Fibroblast of skin of back (primary cell): Measurements from ENCODE around the gene RPS24. TPM values are rescaled to one million over a fixed set of nuclear protein-coding genes. Genes with fewer than 3 reads are reported as not detected.
"Not testable (repeated sequence)": the region's sequence is repeated elsewhere in the genome, so short reads cannot be mapped to it uniquely, and the experiment has no call there.

Experiments
- DNase-seq: peaks from one replicate; pipeline ENCODE4 v3.0.0-alpha.2; 2013
- polyA plus RNA-seq, 2 experiments: library from polyadenylated mRNA; unstranded; fragments of 120-200 nt; gene quantifications; one replicate each; pipeline ENCODE4 v1.2.1, GENCODE V29; 2013; ENCODE audit not compliant: insufficient read length in 2 of 2

The RPS24 gene
- 1,617 TPM for polyA plus RNA-seq (2013, experiment 1 of 2; ENCODE audit: insufficient read length)
- 1,982 TPM for polyA plus RNA-seq (2013, experiment 2 of 2; ENCODE audit: insufficient read length)

GRCh38 chr10:78033637-78034470 lies at the start of gene RPS24:
Gene RPS24 (plus strand): TSS chr10:78033863. CDS start chr10:78033902, 39 bp downstream.
- peak; percentile 96 for DNase-seq

- DNase-seq: no peak
These were observed 48.7 kb upstream of the RPS24 start for GRCh38 chr10:77984986-77985385.

- DNase-seq: no peak
These were observed 45.9 kb upstream of the RPS24 start for GRCh38 chr10:77987671-77988255.

DNA sequence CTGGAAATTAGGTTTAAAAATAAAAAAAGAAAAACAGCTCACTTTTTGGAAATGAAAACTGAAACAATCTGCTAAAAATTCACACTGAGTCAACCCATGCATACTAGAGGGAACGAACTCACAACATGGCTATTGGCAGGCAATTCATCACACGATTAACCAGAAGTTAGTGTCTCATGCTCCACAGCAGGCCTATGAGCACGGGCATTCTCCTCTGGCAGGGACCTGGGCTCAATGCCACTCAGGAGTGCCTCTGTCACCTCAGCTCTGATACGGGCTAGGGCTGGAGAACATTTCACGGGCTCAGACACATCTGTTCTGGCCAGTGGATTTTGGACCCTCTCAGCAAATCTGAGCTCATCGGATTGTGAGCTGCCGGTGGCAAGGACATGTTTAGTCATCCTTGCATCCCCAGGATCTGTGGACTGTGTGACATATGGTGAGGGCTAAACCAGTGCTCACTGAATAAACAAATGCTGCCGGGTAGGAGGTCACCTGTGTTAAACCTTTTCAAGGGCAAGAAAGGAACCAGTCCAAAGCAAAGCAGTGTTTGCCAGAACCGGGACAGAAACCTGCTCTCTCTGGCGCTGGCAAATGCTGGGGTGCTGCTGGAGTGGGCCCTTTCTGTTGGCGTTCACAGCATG lies 44.5 kb upstream of the RPS24 start:
- DNase-seq: no peak

GRCh38 chr10:77993620-77994019 lies 40.0 kb upstream of the RPS24 start:
- no peak for DNase-seq

GRCh38 chr10:77998780-77999179 lies 34.9 kb upstream of the RPS24 start:
- not testable (repeated sequence) for DNase-seq

GRCh38 chr10:78000206-78000605 lies 33.5 kb upstream of the RPS24 start:
- DNase-seq: no peak

DNA sequence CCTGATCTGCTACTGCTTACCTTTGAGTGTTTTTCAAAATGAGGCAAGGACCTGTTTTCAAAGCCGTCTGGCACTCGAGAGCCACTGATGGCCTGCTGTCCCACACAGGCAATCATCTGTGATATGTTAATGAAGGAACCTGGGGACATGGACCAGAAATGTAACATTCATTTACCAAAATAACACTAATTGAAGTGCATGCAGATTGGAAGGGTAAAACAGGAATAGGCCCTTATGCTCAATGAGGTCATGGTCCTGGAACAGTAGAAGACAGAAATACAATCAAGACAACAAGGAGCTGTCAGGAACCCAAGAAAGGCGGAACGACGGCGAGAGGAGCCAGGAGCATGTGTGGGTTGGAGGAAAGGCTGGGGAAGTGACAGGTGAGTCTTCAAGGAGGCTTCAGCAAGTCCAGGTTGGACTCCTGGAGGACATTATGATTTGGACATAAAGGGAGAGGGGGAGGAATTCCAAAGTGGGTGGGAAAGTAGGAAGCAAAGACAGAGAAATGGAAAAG lies 32.6 kb upstream of the RPS24 start:
- no peak for DNase-seq

DNA sequence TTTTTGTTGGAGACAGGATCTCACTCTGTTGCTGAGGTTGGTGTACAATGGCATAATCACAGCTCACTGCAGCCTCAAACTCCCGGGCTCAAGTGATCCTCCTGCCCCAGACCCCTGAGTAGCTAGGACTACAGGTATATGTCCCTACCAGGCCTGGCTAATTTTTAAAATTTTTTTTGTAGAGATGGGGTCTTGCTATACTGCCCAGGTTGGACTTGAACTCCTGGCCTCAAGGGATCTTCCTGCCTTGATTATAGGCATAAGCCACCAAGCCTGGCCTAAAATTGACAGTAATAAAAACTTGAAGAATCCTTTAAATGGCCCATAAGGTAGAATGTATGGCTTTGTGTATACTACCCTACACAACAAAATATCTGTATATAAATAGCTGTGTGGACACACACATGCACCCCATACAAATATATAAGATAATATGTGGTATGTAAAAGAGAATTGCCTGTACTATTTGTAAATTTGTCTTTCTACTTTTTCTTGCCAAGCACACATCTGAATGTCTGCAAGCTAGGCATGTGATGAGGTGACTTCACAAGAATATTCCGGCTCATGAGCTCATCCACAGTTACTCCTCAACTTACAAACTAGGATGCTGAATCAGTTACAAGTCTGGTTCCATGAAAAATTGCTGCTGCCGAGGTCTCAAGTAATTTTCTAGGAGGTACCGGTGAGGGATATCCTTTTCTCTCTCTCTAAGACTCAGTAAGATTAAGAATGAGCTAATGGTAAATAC lies 30.9 kb upstream of the RPS24 start:
- no peak for DNase-seq

- no peak for DNase-seq
These were observed 29.2 kb upstream of the RPS24 start for GRCh38 chr10:78004215-78005026.

- DNase-seq: no peak
These were observed 26.5 kb upstream of the RPS24 start for GRCh38 chr10:78007172-78007571.

DNA sequence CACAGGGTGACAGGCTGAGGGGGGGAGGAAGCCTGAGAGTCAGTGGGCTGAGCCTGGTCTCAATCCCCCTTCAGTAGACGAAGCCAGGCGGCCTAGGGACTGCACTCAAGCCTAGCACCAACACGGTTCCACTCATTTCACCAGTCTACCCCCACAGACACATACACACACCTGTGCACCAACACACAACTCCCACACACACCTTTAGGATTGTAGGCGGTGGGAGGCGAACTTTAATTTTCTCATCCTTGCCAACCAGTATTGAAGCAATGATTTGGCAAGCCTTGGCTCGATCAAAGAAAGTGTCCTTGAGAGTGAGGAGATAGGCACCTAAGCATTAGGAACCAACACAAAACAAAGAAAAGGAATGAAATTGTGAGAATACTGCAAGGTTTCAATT lies 24.0 kb upstream of the RPS24 start:
- DNase-seq: no peak

DNA sequence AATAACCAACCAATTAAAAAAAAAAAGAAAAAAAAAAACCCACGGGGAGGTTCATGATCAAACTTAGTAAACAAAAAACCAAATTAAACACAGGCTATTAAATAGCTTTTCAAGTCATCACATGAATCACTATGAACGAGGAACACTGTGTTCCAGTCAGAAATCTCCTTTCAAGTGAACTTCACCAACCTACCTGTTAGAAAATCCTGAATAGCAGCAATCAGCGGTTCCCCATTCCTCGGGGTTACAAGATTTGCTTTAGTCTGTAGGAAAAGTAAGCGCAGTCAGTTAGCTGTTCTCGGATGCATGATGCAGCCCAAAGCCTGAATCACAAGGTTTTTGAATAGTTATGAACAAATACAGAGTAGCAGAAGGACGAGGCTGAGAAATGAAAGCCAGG lies 23.4 kb upstream of the RPS24 start:
- DNase-seq: no peak

DNA sequence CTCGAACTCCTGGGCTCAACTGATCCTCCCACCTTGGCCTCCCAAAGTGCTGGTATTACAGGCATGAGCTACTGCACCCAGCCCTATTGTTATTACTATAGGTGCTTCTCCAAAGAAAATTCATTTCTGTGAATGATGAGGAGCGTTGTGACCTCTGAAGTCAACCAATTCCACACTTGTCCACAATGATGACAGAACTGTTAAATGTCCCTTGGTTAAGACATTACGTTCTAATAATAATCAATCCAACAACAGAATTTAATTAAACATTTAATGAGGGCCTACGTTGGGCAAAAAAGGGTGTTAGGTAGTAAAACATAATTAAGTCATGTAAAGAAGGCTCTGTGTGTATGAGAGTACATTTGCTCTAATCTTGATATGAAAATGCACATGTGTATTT lies 22.6 kb upstream of the RPS24 start:
- no peak for DNase-seq

DNA sequence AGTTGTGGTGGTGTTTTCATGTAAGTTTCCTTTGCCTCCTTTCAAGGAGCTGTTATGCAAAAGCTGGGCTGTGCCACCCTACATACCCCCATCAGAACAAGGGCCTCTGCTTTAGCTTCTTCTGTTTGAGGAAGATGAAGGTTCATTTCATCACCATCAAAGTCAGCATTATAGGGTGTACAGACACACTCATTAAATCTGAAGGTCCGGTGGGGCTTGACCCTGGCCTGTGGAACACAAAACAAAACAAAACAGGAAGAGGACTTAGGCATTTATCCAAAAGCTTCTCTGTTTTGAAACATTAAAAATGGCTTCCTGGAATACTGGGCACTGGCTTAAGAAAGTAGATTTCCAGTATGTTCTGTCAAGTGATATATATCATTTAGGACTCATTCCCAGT lies 20.1 kb upstream of the RPS24 start:
- DNase-seq: no peak

- no peak for DNase-seq
These were observed 18.1 kb upstream of the RPS24 start for GRCh38 chr10:78015546-78015945.

- no peak for DNase-seq
These were observed 15.8 kb upstream of the RPS24 start for GRCh38 chr10:78017856-78018255.

DNA sequence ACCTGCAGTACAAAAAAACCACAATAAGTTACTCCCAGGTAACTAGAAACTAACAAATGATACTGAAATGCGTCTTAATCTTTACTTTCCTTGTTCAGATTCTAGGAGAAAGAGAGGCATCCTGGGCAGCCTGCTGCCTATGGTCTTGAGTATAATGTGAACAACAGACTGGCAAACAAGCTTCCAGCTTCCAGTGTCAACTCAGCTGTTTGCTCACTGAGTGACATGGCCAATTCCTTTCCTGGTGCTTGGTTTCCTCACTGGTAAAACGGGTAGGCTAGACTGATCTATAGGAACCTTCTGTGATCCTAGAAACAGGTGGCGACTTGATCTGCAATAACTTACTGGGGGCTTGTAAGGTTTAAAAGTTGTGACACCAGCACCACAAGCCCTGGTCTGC lies 14.4 kb upstream of the RPS24 start:
- DNase-seq: no peak

DNA sequence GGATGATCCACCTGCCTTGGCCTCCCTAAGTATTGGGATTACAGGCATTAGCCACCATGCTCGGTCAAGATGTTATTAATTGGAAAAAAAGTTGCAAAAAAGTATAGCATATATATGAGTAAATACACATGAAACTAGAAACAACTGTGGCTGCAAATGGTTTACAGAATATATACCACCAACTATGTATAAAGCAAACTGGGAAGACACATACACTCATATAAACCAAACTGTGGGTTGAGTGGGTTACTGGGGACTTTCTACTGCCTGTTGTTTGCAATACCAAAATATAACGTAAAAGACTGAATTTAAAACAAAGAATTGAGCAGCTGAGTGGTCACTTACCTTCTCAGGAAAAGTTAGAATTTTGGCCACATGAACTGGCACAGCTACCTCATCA lies 12.5 kb upstream of the RPS24 start:
- no peak for DNase-seq

- no peak for DNase-seq
These were observed 9.9 kb upstream of the RPS24 start for GRCh38 chr10:78023741-78024140.

DNA sequence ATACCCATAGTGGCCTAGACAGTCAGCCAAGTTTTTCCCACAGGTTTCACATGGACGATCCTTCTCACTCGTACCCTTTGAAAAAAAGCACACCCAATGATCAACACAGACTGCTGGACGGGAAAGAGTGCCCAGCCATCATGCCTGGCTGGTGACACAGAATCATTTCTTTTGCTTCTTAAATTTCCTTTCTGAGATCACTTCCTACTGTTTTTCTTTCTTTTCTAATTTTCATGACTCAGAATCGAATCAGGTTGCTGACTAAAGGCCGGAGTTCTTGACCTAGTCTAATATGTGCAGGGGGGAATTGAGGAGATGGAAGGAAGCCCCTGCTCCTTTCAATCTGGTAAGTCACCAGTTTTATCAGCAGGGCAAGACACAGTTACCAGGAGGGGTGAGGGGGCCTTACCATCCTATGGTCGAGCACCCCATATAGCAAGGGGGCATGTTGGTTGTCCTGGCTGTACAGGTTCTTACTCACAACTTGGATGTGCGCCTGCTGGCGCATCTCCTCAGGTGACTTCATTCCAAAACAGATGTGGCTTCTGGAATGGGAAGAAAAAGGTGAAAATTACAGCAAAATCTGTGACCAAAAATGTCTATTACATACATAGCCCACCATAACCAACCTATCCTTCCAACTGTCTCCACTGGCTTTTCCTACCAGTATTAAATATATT lies 7.8 kb upstream of the RPS24 start:
- peak; percentile 79 for DNase-seq
